ENCODE data around the gene USH2A. TPM values are rescaled to one million over a fixed set of nuclear protein-coding genes. Genes with fewer than 3 reads are reported as not detected.

Gene USH2A
- polyA plus RNA-seq, 1 of the 3 experiments (the other 2 are of a cell fraction) = under 0.01 TPM

GRCh38 chr1:215739025-215739424 lies 684.2 kb downstream of the USH2A start:
- POLR2A ChIA-PET = no interaction called here
- no peak for DNase-seq
- Histone ChIP-seq H2AFZ (ENCODE audit: low read depth) (no peak overlapping the region), H3K4me1 (ENCODE audit: control insufficient read depth in 1 of 2, insufficient read depth in 2 of 2, low read depth in 1 of 2, low read length in 1 of 2) (no peaks in the 10 kb centered on the region; a peak in 1 of 4 replicates), H3F3A (replicated peaks; ENCODE audit: insufficient read depth) (no peaks in the 10 kb centered on the region), H3K27ac (ENCODE audit: low read depth in 2 of 2, low read length in 1 of 2) (no peak overlapping the region), H3K9me2 (no peaks in the 10 kb centered on the region), H3K9me3 (no peaks in the 10 kb centered on the region), H3K36me3 (replicated peaks in 1 of 2; ENCODE audit: control insufficient read depth in 1 of 2, insufficient read depth in 2 of 2, low read length in 1 of 2) (no peaks in the 10 kb centered on the region), H3K9ac (no peak overlapping the region), H3K79me2 (ENCODE audit: insufficient read depth) (no peaks in the 10 kb centered on the region), H4K20me1 (ENCODE audit: insufficient read depth) (no peaks in the 10 kb centered on the region), H3K4me3 (ENCODE audit: low read depth in 2 of 2, low read length in 1 of 2) (no peak overlapping the region), H3K27me3 (ENCODE audit: insufficient read depth) (no peaks in the 10 kb centered on the region), H3K4me2 (no peak overlapping the region)
- 69% methylated on average over 3 of the region's 3 CpGs for WGBS (ENCODE audit: low lambda C conversion rate)
- CTCF ChIA-PET = no interaction called here
- TF ChIP-seq NRF1 (IDR thresholded peaks at IDR 0.05; ENCODE audit: low read depth, low read length) = no peak
- TF ChIP-seq GABPA (IDR thresholded peaks at IDR 0.05; ENCODE audit: low read depth) = no peak
- no peak for TF ChIP-seq IRF3 (IDR thresholded peaks at IDR 0.05; ENCODE audit: low read depth, low read length)
- TF ChIP-seq EZH2phosphoT487 (IDR thresholded peaks at IDR 0.05; ENCODE audit: borderline replicate concordance, low read depth) = no peak
- no peak for TF ChIP-seq MXI1 (IDR thresholded peaks at IDR 0.05; ENCODE audit: low read depth, low read length)
- TF ChIP-seq TEAD4 (IDR thresholded peaks at IDR 0.05; ENCODE audit: borderline replicate concordance, insufficient read depth) = no peak
- TF ChIP-seq USF1 (IDR thresholded peaks at IDR 0.05; ENCODE audit: borderline replicate concordance, low read depth) = no peak
- no peak for TF ChIP-seq CHD2 (IDR thresholded peaks at IDR 0.05; ENCODE audit: low read length, partially characterized antibody)
- no peak for TF ChIP-seq ZBTB33 (IDR thresholded peaks at IDR 0.05; ENCODE audit: borderline replicate concordance, low read depth)
- TF ChIP-seq USF2 (IDR thresholded peaks at IDR 0.05; ENCODE audit: borderline replicate concordance, low read depth, low read length) = no peak
- no peak for TF ChIP-seq RXRA (IDR thresholded peaks at IDR 0.05; ENCODE audit: borderline replicate concordance, low read depth)
- no peak for TF ChIP-seq POLR2AphosphoS5 (IDR thresholded peaks at IDR 0.05; ENCODE audit: low read depth, low read length)
- no peak for TF ChIP-seq SIN3A (IDR thresholded peaks at IDR 0.05; ENCODE audit: borderline replicate concordance, low read depth, low read length)
- TF ChIP-seq RFX5 (IDR thresholded peaks at IDR 0.05; ENCODE audit: low read length) = no peak
- no peak for TF ChIP-seq REST (IDR thresholded peaks at IDR 0.05; ENCODE audit: low read depth, low read length)
- no peak for TF ChIP-seq MAX (IDR thresholded peaks at IDR 0.05; ENCODE audit: low read depth)
- no peak for TF ChIP-seq FOSL2 (IDR thresholded peaks at IDR 0.05; ENCODE audit: borderline replicate concordance, low read depth)
- no peak for TF ChIP-seq SMC3 (IDR thresholded peaks at IDR 0.05; ENCODE audit: low read depth, low read length)
- TF ChIP-seq PBX3 (IDR thresholded peaks at IDR 0.05) = no peak
